Measurements from ENCODE around the gene GPC3. TPM values are rescaled to one million over a fixed set of nuclear protein-coding genes. Genes with fewer than 3 reads are reported as not detected.
A peak's percentile ranks its signal among the peaks of the same experiment; 100 is the strongest.

Gene GPC3
- total and polyA plus RNA-seq, 2 experiments from 2014 or later: 36.8 to 60.1 TPM

GRCh38 chrX:133561251-133561650 lies 424.1 kb downstream of the GPC3 start:
- H3F3A ChIP-seq (replicated peaks; ENCODE audit: low read depth): no peaks in the 10 kb centered on the region
- no peak for TF ChIP-seq NANOG (IDR thresholded peaks at IDR 0.05; ENCODE audit: borderline replicate concordance)
- TF ChIP-seq REST (IDR thresholded peaks at IDR 0.05; ENCODE audit: unreplicated experiment): no peak
- TF ChIP-seq EZH2 (IDR thresholded peaks at IDR 0.05; ENCODE audit: low read depth, unreplicated experiment): no peak
- no peak for TF ChIP-seq POLR2AphosphoS5 (IDR thresholded peaks at IDR 0.05; ENCODE audit: low read depth)
- no peak for TF ChIP-seq EZH2phosphoT487 (IDR thresholded peaks at IDR 0.05; ENCODE audit: unreplicated experiment)
- TF ChIP-seq CREB1 (CRISPR knock-in tag; IDR thresholded peaks at IDR 0.05; ENCODE audit: low read depth): no peak
- TF ChIP-seq JUNB (IDR thresholded peaks at IDR 0.05; ENCODE audit: unreplicated experiment): no peak
- TF ChIP-seq CTCF (conservative IDR thresholded peaks at IDR 0.05; ENCODE audit: low read depth in 2 of 2): no peak
- no peak for TF ChIP-seq ZNF114 (CRISPR knock-in tag; IDR thresholded peaks at IDR 0.05)
- TF ChIP-seq ETS1 (IDR thresholded peaks at IDR 0.05): no peak
- no peak for TF ChIP-seq ZNF331 (CRISPR knock-in tag; IDR thresholded peaks at IDR 0.05; ENCODE audit: low read depth)
- no peak for TF ChIP-seq ZNF462 (CRISPR knock-in tag; IDR thresholded peaks at IDR 0.05)
- no peak for TF ChIP-seq STAT1 (IDR thresholded peaks at IDR 0.05; ENCODE audit: unreplicated experiment)
- no peak for DNase-seq (ENCODE audit: low spot score)
- 0 out of 2 replicates have a peak overlapping the region, but pooled peaks have one; percentile 1 for H3K27ac ChIP-seq (ENCODE audit: low read depth)
- no peaks in the 10 kb centered on the region for H4K20me1 ChIP-seq (replicated peaks; ENCODE audit: insufficient read depth)
- no peak for ATAC-seq
- no peak overlapping the region for H2AFZ ChIP-seq
- H3K36me3 ChIP-seq (ENCODE audit: insufficient read depth): no peaks in the 10 kb centered on the region
- H3K4me3 Mint-ChIP-seq: no peak overlapping the region
- peaks cover 30% of the 10 kb centered on the region for H3K4me1 Mint-ChIP-seq
- no peaks in the 10 kb centered on the region for H3K9me2 ChIP-seq (ENCODE audit: insufficient read depth)
- H3K79me2 ChIP-seq (replicated peaks; ENCODE audit: insufficient read depth): no peaks in the 10 kb centered on the region
- H3K4me2 ChIP-seq: 0 out of 2 replicates have a peak overlapping the region, but pooled peaks have one; percentile 22
- H3K36me3 Mint-ChIP-seq (ENCODE audit: low read depth): peaks cover 3% of the 10 kb centered on the region; the same call in 1 of the 3 replicates
- no peaks in the 10 kb centered on the region for H3K27me3 ChIP-seq (ENCODE audit: insufficient read depth)
- peaks cover 34% of the 10 kb centered on the region for H3K4me1 ChIP-seq (ENCODE audit: insufficient read depth)
- H3K27me3 Mint-ChIP-seq (ENCODE audit: insufficient read depth, low read depth, poor library complexity): peaks cover 2% of the 10 kb centered on the region
- no peak overlapping the region for H3K4me3 ChIP-seq
- no peak overlapping the region for H3K27ac Mint-ChIP-seq
- peaks cover 3% of the 10 kb centered on the region; the same call in 1 of the 3 replicates for H3K9me3 Mint-ChIP-seq

Measured in GM23338 (cell line).